ENCODE data around the gene VSTM2B.
A peak's percentile ranks its signal among the peaks of the same experiment; 100 is the strongest.

VSTM2B gene

DNA sequence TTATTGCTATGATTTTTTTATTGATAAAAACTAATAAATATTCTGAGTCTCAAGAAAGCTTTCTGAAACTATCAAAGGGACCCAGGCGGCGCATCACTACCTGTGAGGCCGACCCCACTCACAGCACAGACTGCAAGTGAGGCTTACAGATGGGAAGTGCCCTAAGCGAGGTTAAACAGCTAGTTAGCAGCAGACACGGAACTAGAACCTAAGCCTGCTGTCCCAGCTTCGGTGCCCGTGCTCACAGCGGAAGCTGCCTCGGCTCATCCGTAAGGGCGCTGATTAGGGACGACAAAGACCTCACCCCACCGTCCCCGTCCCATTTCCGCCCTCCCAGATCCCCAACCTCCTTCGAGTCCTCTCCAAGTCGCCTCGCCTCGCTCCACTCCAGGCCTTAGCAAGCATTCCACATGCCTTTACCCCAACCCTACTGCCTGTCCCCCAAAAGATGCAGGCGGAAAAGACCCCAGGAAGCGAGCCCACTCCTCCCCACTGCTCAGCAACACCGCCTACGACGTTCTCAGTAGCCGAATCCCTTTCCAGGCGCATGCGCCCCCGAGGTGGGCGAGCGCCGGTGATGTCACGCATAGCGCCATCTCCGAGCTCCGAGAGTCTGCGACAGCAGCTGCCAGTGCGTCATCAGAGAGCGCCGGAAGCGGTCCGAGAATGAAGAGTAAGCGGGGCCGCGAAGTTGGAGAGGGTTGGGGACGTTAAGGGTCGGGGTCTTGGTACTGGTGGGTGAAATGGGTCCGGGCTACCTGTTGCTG lies 80.0 kb downstream of the VSTM2B start, which contains the start of gene POP4:
Gene POP4 (plus strand): TSS at position 631 of the 767 bp plus-strand sequence. CDS start 36 bp downstream, at position 667.
- DNase-seq: peak; percentile 85 to 87

DNA sequence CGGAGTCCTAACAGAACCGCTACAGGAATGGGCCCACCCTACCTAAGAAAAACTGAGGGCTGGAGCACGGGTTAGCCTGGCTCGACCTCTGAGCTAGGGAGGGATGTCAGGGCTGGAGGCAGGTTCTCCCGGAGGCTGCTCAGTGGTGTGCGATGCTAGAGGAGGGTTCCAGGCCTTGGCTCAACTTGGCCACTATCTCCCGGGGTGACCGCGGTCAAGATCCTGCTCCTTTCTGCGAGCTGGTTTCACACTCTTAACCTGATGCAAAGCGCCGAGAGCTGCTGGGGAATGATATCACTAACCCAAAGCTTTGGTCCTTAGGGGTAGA lies 80.6 kb downstream of the VSTM2B start:
- DNase-seq: no peak

DNA sequence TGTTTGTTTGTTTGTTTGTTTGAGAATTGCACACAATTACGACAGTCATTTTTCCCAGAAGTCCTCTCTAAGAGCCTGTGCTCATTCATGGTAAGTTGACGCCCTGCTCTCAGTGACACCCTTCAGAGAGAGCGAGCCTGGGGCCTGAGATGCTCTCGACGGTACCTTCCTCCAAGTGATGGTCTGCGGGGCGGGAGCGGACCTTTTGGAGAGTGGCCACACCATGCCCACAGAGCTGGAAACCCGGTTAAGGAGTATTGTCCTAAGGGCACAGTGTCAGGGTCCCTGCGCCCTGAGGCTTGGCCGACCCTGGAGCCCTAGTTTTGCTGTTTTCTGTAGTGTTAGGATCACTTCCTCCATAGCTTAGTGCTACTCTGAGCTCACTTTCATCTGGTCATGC lies 83.8 kb downstream of the VSTM2B start:
- DNase-seq: no peak

- DNase-seq: no peak
These were observed 84.4 kb downstream of the VSTM2B start for GRCh38 chr19:29610213-29610573.

- peak; percentile 34 to 66 for DNase-seq
These were observed 84.9 kb downstream of the VSTM2B start for GRCh38 chr19:29610574-29611271.

- DNase-seq: no peak
These were observed 86.3 kb downstream of the VSTM2B start for GRCh38 chr19:29612121-29612520.

DNA sequence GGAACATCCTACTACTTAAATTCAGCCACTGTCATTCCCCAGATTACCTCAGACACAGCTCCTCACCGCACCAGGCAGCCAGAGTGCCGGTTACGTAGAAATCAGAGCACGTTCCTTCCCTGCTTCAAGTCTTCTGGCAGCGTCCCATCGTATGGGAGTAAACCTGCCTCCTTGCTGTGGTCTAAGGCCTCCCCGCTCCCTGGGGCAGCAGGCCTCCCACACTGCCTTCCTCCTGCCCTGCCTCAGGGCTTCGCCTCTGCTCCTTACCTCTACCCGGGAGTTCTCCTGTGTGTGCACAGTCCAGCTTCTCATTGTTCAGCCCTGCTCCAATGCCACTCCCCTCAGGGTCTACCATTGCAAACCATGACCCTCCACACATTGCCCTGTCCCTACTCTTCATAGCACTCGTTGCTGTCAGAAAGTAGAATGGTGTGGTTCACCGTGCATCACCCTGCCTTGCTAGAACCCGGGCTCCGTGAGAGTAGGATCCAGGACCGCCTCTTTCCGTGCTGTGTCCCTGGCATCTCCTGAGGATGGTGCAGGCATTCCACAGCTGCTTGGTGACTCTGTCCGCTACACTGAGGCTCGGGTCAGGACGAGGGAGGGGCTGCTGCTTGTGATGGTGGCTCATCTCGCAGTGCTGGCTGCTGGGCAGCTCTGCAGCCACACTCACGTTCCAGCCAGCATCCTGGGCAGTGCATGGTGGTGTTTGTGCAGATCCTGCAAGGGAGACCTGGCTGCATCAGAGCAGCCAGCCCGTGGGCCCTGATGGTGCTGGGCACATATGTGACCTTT lies 87.2 kb downstream of the VSTM2B start:
- no peak for DNase-seq

DNA sequence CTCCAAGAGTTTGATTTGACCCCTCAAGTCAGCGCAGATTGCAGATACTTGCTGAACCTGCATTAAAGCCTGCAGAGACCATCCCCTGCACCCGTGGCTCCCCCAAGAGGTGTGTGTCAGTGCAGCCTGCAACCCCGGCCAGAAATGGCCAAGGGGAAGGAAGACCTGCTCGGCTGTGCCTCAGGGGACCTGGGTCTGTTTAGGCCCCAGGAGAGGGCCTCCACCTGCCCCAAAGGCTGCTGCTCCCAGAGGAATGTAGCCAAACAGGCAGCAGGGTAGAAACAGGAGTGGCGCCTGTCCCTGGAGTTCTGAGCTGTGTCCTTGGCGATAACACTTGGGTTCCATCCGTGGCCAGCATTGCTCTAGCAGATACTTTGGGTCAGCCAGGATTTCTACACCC lies 88.3 kb downstream of the VSTM2B start:
- no peak for DNase-seq

Measured in SW 1271 (cell line).